Astrocyte (in vitro differentiated cells and primary cell): ENCODE data around the gene DDX41. TPM values are rescaled to one million over a fixed set of nuclear protein-coding genes. Genes with fewer than 3 reads are reported as not detected.
A peak's percentile ranks its signal among the peaks of the same experiment; 100 is the strongest.

Experiments
- DNase-seq: peaks from one replicate; pipeline ENCODE4 v3.0.0-alpha.2; 2010; ENCODE audit warnings: low read depth
- FAIRE-seq: peaks from 2 replicates; lab custom pipeline; 2011; peaks lifted over from hg19 to GRCh38; lab: Jason Lieb, UNC
- H2AFZ ChIP-seq: 2 replicates; pipeline ENCODE4 v1.6.0; 2012; ENCODE audit warnings: low read depth, low read length, inconsistent platforms
- H3K27ac ChIP-seq: 2 replicates; pipeline ENCODE4 v1.5.1; 2011; ENCODE audit warnings: low read depth, low read length, inconsistent platforms
- H3K27me3 ChIP-seq: 2 replicates; pipeline ENCODE4 v1.6.0; 2011; ENCODE audit warnings: low read length, inconsistent platforms; ENCODE audit not compliant: insufficient read depth
- H3K36me3 ChIP-seq: 2 replicates; pipeline ENCODE4 v1.5.1; 2011; ENCODE audit warnings: low read length, inconsistent platforms; ENCODE audit not compliant: insufficient read depth
- H3K4me1 ChIP-seq: 2 replicates; pipeline ENCODE4 v1.5.1; 2011; ENCODE audit warnings: low read length, inconsistent platforms; ENCODE audit not compliant: insufficient read depth
- H3K4me2 ChIP-seq: 2 replicates; pipeline ENCODE4 v1.6.0; 2012; ENCODE audit warnings: low read length, inconsistent platforms
- H3K4me3 ChIP-seq: 2 replicates; pipeline ENCODE4 v1.5.1; 2011; ENCODE audit warnings: low read depth, mild to moderate bottlenecking, low read length, inconsistent platforms; ENCODE audit not compliant: insufficient read depth
- H3K79me2 ChIP-seq: 2 replicates; pipeline ENCODE4 v1.6.0; 2012; ENCODE audit warnings: mild to moderate bottlenecking, low read length, inconsistent platforms; ENCODE audit not compliant: insufficient read depth
- H3K9ac ChIP-seq: 2 replicates; pipeline ENCODE4 v1.6.0; 2012; ENCODE audit warnings: mild to moderate bottlenecking, low read length, inconsistent platforms
- H3K9me3 ChIP-seq: 2 replicates; pipeline ENCODE4 v1.5.1; 2012; ENCODE audit warnings: low read depth, mild to moderate bottlenecking, low read length, inconsistent platforms; ENCODE audit not compliant: insufficient read depth
- H4K20me1 ChIP-seq: 2 replicates; pipeline ENCODE4 v1.6.0; 2012; ENCODE audit warnings: low read length, inconsistent platforms; ENCODE audit not compliant: insufficient read depth
- H3K27ac Mint-ChIP-seq: one replicate; pipeline ENCODE4 v1.8.0; 2021; ENCODE audit warnings: mild to moderate bottlenecking, mixed read lengths; ENCODE audit not compliant: unreplicated experiment
- H3K27me3 Mint-ChIP-seq: one replicate; pipeline ENCODE4 v1.8.0; 2021; ENCODE audit warnings: low read depth, mixed read lengths; ENCODE audit not compliant: unreplicated experiment
- H3K36me3 Mint-ChIP-seq: one replicate; pipeline ENCODE4 v1.8.0; 2021; ENCODE audit warnings: low read depth, mixed read lengths; ENCODE audit not compliant: unreplicated experiment
- H3K4me1 Mint-ChIP-seq: one replicate; pipeline ENCODE4 v1.8.0; 2021; ENCODE audit warnings: low read depth, mixed read lengths; ENCODE audit not compliant: unreplicated experiment
- H3K4me3 Mint-ChIP-seq: one replicate; pipeline ENCODE4 v1.8.0; 2021; ENCODE audit warnings: mild to moderate bottlenecking, moderate library complexity, mixed read lengths; ENCODE audit not compliant: unreplicated experiment
- H3K9me3 Mint-ChIP-seq: one replicate; pipeline ENCODE4 v1.8.0; 2021; ENCODE audit warnings: mild to moderate bottlenecking, mixed read lengths; ENCODE audit not compliant: unreplicated experiment
- CTCF ChIP-seq: IDR thresholded peaks from 2 replicates; pipeline ENCODE4 v1.5.1; 2011; ENCODE audit warnings: low read depth, mild to moderate bottlenecking, inconsistent platforms, low read length, moderate library complexity; ENCODE audit not compliant: insufficient read depth
- EZH2 ChIP-seq: IDR thresholded peaks from 2 replicates; pipeline ENCODE4 v1.6.1; 2012; ENCODE audit warnings: mild to moderate bottlenecking, low read length, inconsistent platforms; ENCODE audit not compliant: insufficient read depth
- total RNA-seq: library from RNA; stranded (reverse); gene quantifications from 2 replicates; pipeline ENCODE4 v1.2.1, GENCODE V29; 2021

The DDX41 gene
- total RNA-seq, 1 donor from 2014 or later, result 92.5 TPM

GRCh38 chr5:177494346-177495195, 22.2 kb downstream of the DDX41 start:
- peaks cover 39% of the 10 kb centered on the region for H3K4me1 Mint-ChIP-seq
- FAIRE-seq (no peak), DNase-seq (peak; percentile 88)
- peaks cover 19% of the 10 kb centered on the region for H3K36me3 ChIP-seq
- no peak for TF ChIP-seq EZH2
- TF ChIP-seq CTCF, result peak; percentile 21
- H3K27ac Mint-ChIP-seq, result peak overlapping the region; percentile 92
- peak overlapping the region; percentile 89 for H3K9ac ChIP-seq
- H3K4me2 ChIP-seq, result peak overlapping the region; percentile 96
- H3K27me3 ChIP-seq, result no peaks in the 10 kb centered on the region
- H3K9me3 ChIP-seq, result no peaks in the 10 kb centered on the region
- no peak overlapping the region for H2AFZ ChIP-seq
- H3K79me2 ChIP-seq, result peaks cover 76% of the 10 kb centered on the region
- peak overlapping the region; percentile 82 for H3K4me3 ChIP-seq
- peaks cover 71% of the 10 kb centered on the region for H3K4me1 ChIP-seq
- H3K27me3 Mint-ChIP-seq, result no peaks in the 10 kb centered on the region
- H3K4me3 Mint-ChIP-seq, result peak overlapping the region; percentile 69
- peaks cover 4% of the 10 kb centered on the region for H3K36me3 Mint-ChIP-seq
- no peaks in the 10 kb centered on the region for H3K9me3 Mint-ChIP-seq
- peak overlapping the region; percentile 94 for H3K27ac ChIP-seq
- H4K20me1 ChIP-seq, result peaks cover 51% of the 10 kb centered on the region

- Mint-ChIP-seq H3K27ac (peak overlapping the region; percentile 92), H3K9me3 (no peaks in the 10 kb centered on the region), H3K4me3 (peak overlapping the region; percentile 64), H3K36me3 (peaks cover 4% of the 10 kb centered on the region), H3K4me1 (peaks cover 36% of the 10 kb centered on the region), H3K27me3 (no peaks in the 10 kb centered on the region)
- DNase-seq (no peak), FAIRE-seq (no peak)
- peaks cover 58% of the 10 kb centered on the region for H4K20me1 ChIP-seq
- peaks cover 73% of the 10 kb centered on the region for H3K4me1 ChIP-seq
- no peak overlapping the region for H2AFZ ChIP-seq
- peak overlapping the region; percentile 89 for H3K9ac ChIP-seq
- peaks cover 24% of the 10 kb centered on the region for H3K36me3 ChIP-seq
- TF ChIP-seq CTCF, result no peak
- no peak for TF ChIP-seq EZH2
- H3K27me3 ChIP-seq, result no peaks in the 10 kb centered on the region
- H3K4me3 ChIP-seq, result peak overlapping the region; percentile 26
- H3K4me2 ChIP-seq, result peak overlapping the region; percentile 96
- H3K79me2 ChIP-seq, result peaks cover 83% of the 10 kb centered on the region
- H3K27ac ChIP-seq, result peak overlapping the region; percentile 94
- no peaks in the 10 kb centered on the region for H3K9me3 ChIP-seq
Observed at GRCh38 chr5:177493795-177494345, 22.9 kb downstream of the DDX41 start.
